Stimulated activated CD8-positive, alpha-beta memory T cell treated with anti-CD3 and anti-CD28 coated beads, Interleukin-7, amount 100 ng/mL, for 24 hours (primary cell): ENCODE measurements around the gene TUBA8.
"Not testable (repeated sequence)": the region's sequence is repeated elsewhere in the genome, so short reads cannot be mapped to it uniquely, and the experiment has no call there.

Experiments
- DNase-seq: peaks from one replicate; pipeline ENCODE4 v3.0.0-alpha.2; 2020; ENCODE audit warnings: low read depth

Gene TUBA8

GRCh38 chr22:18173441-18173840 is 62.8 kb downstream of the TUBA8 start:
- DNase-seq: not testable (repeated sequence)
